Duodenal mucosa (tissue), 2 donors: ENCODE data around the gene SHC1.
A peak's percentile ranks its signal among the peaks of the same experiment; 100 is the strongest.

ENCODE experiments used
- H3K27ac ChIP-seq: one replicate; pipeline ENCODE4 v1.7.0; 2013; ENCODE audit warnings: low read depth, low read length
- H3K27me3 ChIP-seq, 2 donors: one replicate each; pipeline ENCODE4 v1.7.0; 2013; ENCODE audit warnings: low read length in 2 of 2, control low read depth in 1 of 2; ENCODE audit not compliant: insufficient read depth in 2 of 2, control insufficient read depth in 1 of 2
- H3K36me3 ChIP-seq, 2 donors: one replicate each; pipeline ENCODE4 v1.7.0; 2013; ENCODE audit warnings: low read length in 2 of 2, control low read depth in 1 of 2; ENCODE audit not compliant: insufficient read depth in 2 of 2, control insufficient read depth in 1 of 2
- H3K4me1 ChIP-seq, 2 donors: one replicate each; pipeline ENCODE4 v1.7.0; 2013; ENCODE audit warnings: low read length in 2 of 2, control low read depth in 1 of 2; ENCODE audit not compliant: insufficient read depth in 2 of 2, control insufficient read depth in 1 of 2
- H3K4me3 ChIP-seq, 2 donors: one replicate each; pipeline ENCODE4 v1.7.0; 2013; ENCODE audit warnings: low read length in 2 of 2, low read depth in 1 of 2
- H3K9ac ChIP-seq, 2 donors: one replicate each; pipeline ENCODE4 v1.7.0; 2013; ENCODE audit warnings: low read length in 2 of 2, low read depth in 1 of 2
- H3K9me3 ChIP-seq, 2 donors: one replicate each; pipeline ENCODE4 v1.7.0; 2013; ENCODE audit warnings: low read length in 2 of 2, control low read depth in 1 of 2; ENCODE audit not compliant: control insufficient read depth in 1 of 2

The SHC1 gene

GRCh38 chr1:155007251-155007828, 36.8 kb upstream of the SHC1 start:
- H3K27me3 ChIP-seq, result no peaks in the 10 kb centered on the region
- H3K4me1 ChIP-seq, result peaks cover 61 to 77% of the 10 kb centered on the region in 2 donors
- peak overlapping the region; percentile 98 for H3K27ac ChIP-seq
- peak overlapping the region; percentile 66 to 70 for H3K4me3 ChIP-seq
- no peaks in the 10 kb centered on the region for H3K36me3 ChIP-seq
- H3K9ac ChIP-seq, result peak overlapping the region; percentile 84 to 85
- no peaks in the 10 kb centered on the region for H3K9me3 ChIP-seq

GRCh38 chr1:155006601-155007101, 36.1 kb upstream of the SHC1 start:
- H3K36me3 ChIP-seq, result no peaks in the 10 kb centered on the region
- H3K27me3 ChIP-seq, result no peaks in the 10 kb centered on the region
- H3K9me3 ChIP-seq, result no peaks in the 10 kb centered on the region
- H3K4me3 ChIP-seq, result peak overlapping the region; percentile 9 to 97
- peak overlapping the region; percentile 98 for H3K27ac ChIP-seq
- H3K9ac ChIP-seq, result peak overlapping the region; percentile 84 to 99
- H3K4me1 ChIP-seq, result peaks cover 55 to 70% of the 10 kb centered on the region in 2 donors

GRCh38 chr1:155005076-155006011, 34.8 kb upstream of the SHC1 start:
- peaks cover 42 to 58% of the 10 kb centered on the region in 2 donors for H3K4me1 ChIP-seq
- H3K9ac ChIP-seq, result peak overlapping the region; percentile 98 to 99
- no peaks in the 10 kb centered on the region for H3K36me3 ChIP-seq
- no peaks in the 10 kb centered on the region for H3K27me3 ChIP-seq
- H3K4me3 ChIP-seq, result peak overlapping the region; percentile 96 to 97
- no peaks in the 10 kb centered on the region for H3K9me3 ChIP-seq
- H3K27ac ChIP-seq, result peak overlapping the region; percentile 98

GRCh38 chr1:155004352-155005075, 34.0 kb upstream of the SHC1 start:
- Histone ChIP-seq H3K9ac (peak overlapping the region; percentile 98 to 99), H3K27ac (peak overlapping the region; percentile 98), H3K36me3 (no peaks in the 10 kb centered on the region), H3K4me3 (peak overlapping the region; percentile 96 to 97), H3K4me1 (peaks cover 42 to 57% of the 10 kb centered on the region in 2 donors), H3K27me3 (no peaks in the 10 kb centered on the region), H3K9me3 (no peaks in the 10 kb centered on the region)

- Histone ChIP-seq H3K4me3 (peak overlapping the region; percentile 96 to 97), H3K36me3 (no peaks in the 10 kb centered on the region), H3K27me3 (no peaks in the 10 kb centered on the region), H3K4me1 (peaks cover 45 to 55% of the 10 kb centered on the region in 2 donors), H3K9ac (peak overlapping the region; percentile 98 to 99), H3K9me3 (no peaks in the 10 kb centered on the region), H3K27ac (peak overlapping the region; percentile 98)
These were observed 33.3 kb upstream of the SHC1 start for GRCh38 chr1:155003766-155004351.

- Histone ChIP-seq H3K27ac (peak overlapping the region; percentile 98), H3K4me1 (peaks cover 47 to 57% of the 10 kb centered on the region in 2 donors), H3K36me3 (no peaks in the 10 kb centered on the region), H3K9ac (peak overlapping the region; percentile 98 to 99), H3K4me3 (peak overlapping the region; percentile 96 to 97), H3K27me3 (no peaks in the 10 kb centered on the region), H3K9me3 (no peaks in the 10 kb centered on the region)
These were observed 32.7 kb upstream of the SHC1 start for GRCh38 chr1:155003227-155003765.

GRCh38 chr1:155002464-155003226, 32.1 kb upstream of the SHC1 start, which contains the start of gene ZBTB7B:
ZBTB7B (plus strand) TSS chr1:155002802; CDS start chr1:155014661, 11,859 bp downstream.
- peak within 1 kb of the TSS; percentile 96 to 97 for H3K4me3 ChIP-seq
- H3K4me1 ChIP-seq, result peaks cover 45 to 52% of the 10 kb centered on the region in 2 donors
- no peaks in the 10 kb centered on the region for H3K36me3 ChIP-seq
- no peaks in the 10 kb centered on the region for H3K9me3 ChIP-seq
- peak within 1 kb of the TSS; percentile 98 for H3K27ac ChIP-seq
- no peaks in the 10 kb centered on the region for H3K27me3 ChIP-seq
- peak within 1 kb of the TSS; percentile 98 to 99 for H3K9ac ChIP-seq

- no peaks in the 10 kb centered on the region for H3K36me3 ChIP-seq
- H3K4me1 ChIP-seq, result peaks cover 43 to 50% of the 10 kb centered on the region in 2 donors
- peak overlapping the region; percentile 89 to 96 for H3K4me3 ChIP-seq
- H3K27me3 ChIP-seq, result no peaks in the 10 kb centered on the region
- peak overlapping the region; percentile 94 for H3K27ac ChIP-seq
- peak overlapping the region; percentile 88 to 94 for H3K9ac ChIP-seq
- no peaks in the 10 kb centered on the region for H3K9me3 ChIP-seq
These were observed 31.3 kb upstream of the SHC1 start for GRCh38 chr1:155001675-155002463.
